Right atrium auricular region (tissue), 2 donors: ENCODE results near the gene FHIT. TPM values are rescaled to one million over a fixed set of nuclear protein-coding genes. Genes with fewer than 3 reads are reported as not detected.

Experiments
- DNase-seq: peaks from one replicate; pipeline ENCODE4 v3.0.0-alpha.2; 2019; ENCODE audit warnings: low spot score
- H3K27ac ChIP-seq, 2 donors: fragments of 200-600 bp; sonication (generic); 1 replicate in 1 of 2; 2 replicates in 1 of 2; pipeline ENCODE4 v1.5.1; 2016 to 2019
- H3K27me3 ChIP-seq, 2 donors: fragments of 200-600 bp; sonication (generic); one replicate each; pipeline versions ENCODE4 v1.5.1 to v1.6.0; 2017 to 2019
- H3K36me3 ChIP-seq: fragments of 200-600 bp; sonication (generic); one replicate; pipeline ENCODE4 v1.5.1; 2016
- H3K4me1 ChIP-seq, 2 donors: fragments of 200-600 bp; sonication (generic); one replicate each; pipeline versions ENCODE4 v1.5.1 to v1.6.0; 2017 to 2019
- H3K4me3 ChIP-seq, 2 donors: fragments of 200-600 bp; sonication (generic); 1 replicate in 1 of 2; 2 replicates in 1 of 2; pipeline ENCODE4 v1.5.1; 2017 to 2019; ENCODE audit warnings: mild to moderate bottlenecking in 1 of 2, moderate library complexity in 1 of 2
- H3K9me3 ChIP-seq, 2 donors: fragments of 200-600 bp; sonication (generic); one replicate each; pipeline ENCODE4 v1.5.1; 2019
- CTCF ChIP-seq, 2 donors: fragments of 200-600 bp; sonication (generic); IDR thresholded peaks; one replicate each; pipeline ENCODE4 v1.5.1; 2019; ENCODE audit warnings: antibody characterized with exemption in 2 of 2
- total RNA-seq, 2 donors: library from RNA; depleted of rRNA; stranded (reverse); fragments of >200 nt; gene quantifications; one replicate each; pipeline ENCODE4 v1.1.0, GENCODE V29; 2016

FHIT gene
- total RNA-seq, 2 donors from 2014 or later = 10.4 to 11.0 TPM

- no peaks in the 10 kb centered on the region for H3K4me1 ChIP-seq
- no peak overlapping the region for H3K4me3 ChIP-seq
- DNase-seq = no peak
- no peaks in the 10 kb centered on the region for H3K27me3 ChIP-seq
- H3K9me3 ChIP-seq = no peaks in the 10 kb centered on the region
- no peak overlapping the region for H3K27ac ChIP-seq
- H3K36me3 ChIP-seq = no peaks in the 10 kb centered on the region
- no peak for TF ChIP-seq CTCF (IDR thresholded peaks at IDR 0.05)
Observed at GRCh38 chr3:60801307-60801706, 449.9 kb downstream of the FHIT start.

DNA sequence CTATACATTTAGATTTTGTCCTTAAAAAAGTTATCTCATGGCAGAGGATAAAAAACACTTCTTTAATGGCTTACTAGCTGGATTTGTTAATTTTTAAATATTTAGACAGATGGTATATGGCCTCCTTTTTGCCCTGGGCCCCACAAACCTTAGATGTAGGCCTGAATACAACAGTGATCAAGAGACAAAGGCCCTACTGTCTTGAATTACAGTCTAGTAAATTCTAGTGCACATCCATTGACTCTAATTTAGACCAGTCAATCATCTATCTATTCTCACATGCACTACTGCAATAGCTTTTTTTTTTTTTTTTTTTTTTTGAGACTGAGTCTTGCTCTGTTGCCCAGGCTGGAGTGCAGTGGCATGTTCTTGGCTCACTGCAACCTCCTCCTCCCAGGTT lies 452.8 kb downstream of the FHIT start:
- DNase-seq = no peak
- H3K27ac ChIP-seq = no peak overlapping the region
- H3K4me3 ChIP-seq = no peak overlapping the region
- no peaks in the 10 kb centered on the region for H3K36me3 ChIP-seq
- H3K9me3 ChIP-seq = no peaks in the 10 kb centered on the region
- no peak for TF ChIP-seq CTCF (IDR thresholded peaks at IDR 0.05)
- no peaks in the 10 kb centered on the region for H3K4me1 ChIP-seq
- H3K27me3 ChIP-seq = no peaks in the 10 kb centered on the region

- no peak overlapping the region for H3K27ac ChIP-seq
- H3K9me3 ChIP-seq = no peaks in the 10 kb centered on the region
- H3K4me3 ChIP-seq = no peak overlapping the region
- H3K27me3 ChIP-seq = no peaks in the 10 kb centered on the region
- H3K36me3 ChIP-seq = no peaks in the 10 kb centered on the region
- no peaks in the 10 kb centered on the region for H3K4me1 ChIP-seq
- DNase-seq = no peak
- TF ChIP-seq CTCF (IDR thresholded peaks at IDR 0.05) = no peak
Observed at GRCh38 chr3:60792249-60792852, 458.9 kb downstream of the FHIT start.

DNA sequence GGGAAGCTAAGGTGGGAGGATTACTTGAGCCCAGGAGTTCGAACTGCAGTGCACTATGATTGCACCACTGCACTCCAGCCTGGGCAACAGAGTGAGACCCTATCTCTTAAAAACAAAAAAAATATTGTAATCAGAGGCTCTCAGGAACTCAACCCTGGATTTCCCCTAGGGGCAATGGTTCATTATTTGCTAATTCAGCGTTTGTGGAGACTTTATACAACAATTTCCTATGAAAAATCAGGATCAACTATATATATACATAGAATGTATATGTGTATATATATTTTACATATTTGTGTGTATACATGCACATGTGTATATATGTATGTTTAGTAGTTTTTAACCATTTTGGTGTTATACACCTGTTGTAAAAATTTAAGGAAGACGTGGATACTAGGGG lies 463.1 kb downstream of the FHIT start:
- H3K4me3 ChIP-seq = no peak overlapping the region
- no peak overlapping the region for H3K27ac ChIP-seq
- no peaks in the 10 kb centered on the region for H3K9me3 ChIP-seq
- H3K27me3 ChIP-seq = no peaks in the 10 kb centered on the region
- H3K4me1 ChIP-seq = no peaks in the 10 kb centered on the region
- no peak for TF ChIP-seq CTCF (IDR thresholded peaks at IDR 0.05)
- H3K36me3 ChIP-seq = no peaks in the 10 kb centered on the region
- no peak for DNase-seq

DNA sequence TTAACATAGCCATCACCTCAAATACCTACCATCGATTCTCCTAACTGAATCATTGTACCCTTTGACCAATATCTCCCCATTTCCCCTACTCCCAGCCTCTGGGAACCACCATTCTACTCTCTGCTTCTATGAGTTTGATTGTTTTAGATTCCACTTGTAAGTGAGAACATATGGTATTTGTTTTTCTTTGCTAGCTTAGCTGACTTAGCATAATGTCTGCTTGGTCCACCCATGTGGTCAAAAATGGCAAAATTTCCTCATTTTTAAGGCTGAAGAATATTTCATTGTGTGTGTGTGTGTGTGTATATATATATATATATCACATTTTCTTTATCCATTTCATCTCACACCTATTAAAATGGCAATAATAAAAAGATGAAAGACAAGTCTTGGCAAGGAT lies 469.3 kb downstream of the FHIT start:
- DNase-seq = no peak
- TF ChIP-seq CTCF (IDR thresholded peaks at IDR 0.05) = no peak
- no peaks in the 10 kb centered on the region for H3K4me1 ChIP-seq
- H3K36me3 ChIP-seq = no peaks in the 10 kb centered on the region
- no peak overlapping the region for H3K27ac ChIP-seq
- no peak overlapping the region for H3K4me3 ChIP-seq
- no peaks in the 10 kb centered on the region for H3K9me3 ChIP-seq
- no peaks in the 10 kb centered on the region for H3K27me3 ChIP-seq

- H3K9me3 ChIP-seq = peaks cover 0 to 5% of the 10 kb centered on the region in 2 donors
- TF ChIP-seq CTCF (IDR thresholded peaks at IDR 0.05) = no peak
- H3K27ac ChIP-seq = no peak overlapping the region
- no peaks in the 10 kb centered on the region for H3K36me3 ChIP-seq
- H3K27me3 ChIP-seq = no peaks in the 10 kb centered on the region
- no peak overlapping the region for H3K4me3 ChIP-seq
- no peak for DNase-seq
- no peaks in the 10 kb centered on the region for H3K4me1 ChIP-seq
Observed at GRCh38 chr3:60779637-60780036, 471.6 kb downstream of the FHIT start.
